ENCODE measurements around the gene RUNX1.

RUNX1 gene

DNA sequence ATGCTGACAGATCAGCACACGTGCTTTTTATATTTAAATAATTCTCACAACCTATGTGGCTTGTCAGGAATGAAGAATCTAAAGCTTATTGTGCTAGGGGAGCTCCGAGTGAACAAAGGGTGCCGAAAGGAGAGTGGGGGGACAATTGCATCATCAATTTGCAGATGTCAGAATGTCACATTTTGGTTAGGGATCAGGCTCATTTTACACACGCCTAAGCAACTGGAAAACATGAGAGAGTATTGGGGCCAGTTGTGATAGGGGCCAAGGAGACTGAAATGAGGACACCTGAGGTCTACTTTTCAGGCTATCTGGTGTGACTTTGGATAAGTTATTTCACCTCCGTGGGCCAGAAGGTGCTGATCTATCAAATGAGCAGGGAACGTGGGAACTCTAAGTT, 31.8 kb downstream of the RUNX1 start:
- FAIRE-seq: no peak
- DNase-seq (ENCODE audit: low spot score): no peak

DNA sequence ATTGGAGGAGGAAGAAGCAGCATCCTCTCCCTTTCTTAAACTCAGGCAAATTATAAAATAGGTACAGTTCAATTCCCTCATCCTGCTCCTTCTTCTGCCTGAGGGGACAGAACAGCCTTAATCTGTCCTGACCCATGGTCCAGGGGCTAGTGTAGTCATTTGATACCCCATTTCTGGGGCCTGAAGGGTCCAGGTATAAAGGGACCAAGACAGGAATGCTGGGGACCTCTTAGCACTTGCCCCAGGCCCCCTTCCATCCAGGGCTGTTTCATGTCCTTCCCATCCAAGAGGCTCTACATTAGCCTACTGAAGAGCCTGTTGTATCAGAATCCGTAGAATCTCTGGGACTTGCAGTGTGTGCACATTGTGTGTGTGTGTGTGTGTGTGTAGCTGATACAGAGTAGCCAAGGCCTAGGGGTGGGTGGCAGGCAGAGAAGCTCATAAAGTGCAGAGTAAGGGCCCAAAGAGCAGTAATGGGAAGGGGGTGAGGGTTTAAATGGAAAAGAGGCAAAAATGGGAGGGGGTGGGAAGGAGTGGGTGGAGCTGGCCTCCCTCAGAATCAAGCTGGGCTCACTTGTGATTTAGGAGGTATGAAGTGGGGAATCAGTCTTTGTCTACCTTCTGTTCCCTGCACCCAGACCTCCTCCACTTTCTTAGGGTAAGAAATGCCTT, 32.4 kb downstream of the RUNX1 start:
- no peak for FAIRE-seq
- DNase-seq (ENCODE audit: low spot score): no peak

DNA sequence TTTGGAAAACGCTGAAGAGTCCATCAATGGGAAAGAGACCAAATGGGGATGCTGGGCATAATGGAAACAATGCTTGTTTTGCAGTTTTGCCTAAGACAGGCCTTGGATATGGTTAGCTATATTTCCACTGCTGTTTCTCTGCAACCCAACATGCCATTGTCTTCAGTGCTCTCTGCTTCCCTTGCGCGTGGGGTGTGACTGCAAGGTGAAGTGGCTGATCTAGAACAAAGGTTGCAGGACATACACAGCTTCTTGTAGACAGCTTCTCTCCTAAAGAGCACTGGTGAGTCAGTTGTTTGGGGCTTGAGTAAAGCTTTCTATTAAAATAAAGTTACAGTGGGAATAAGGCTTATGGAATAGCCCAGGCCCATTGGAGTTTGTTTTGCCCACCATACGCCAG, 33.0 kb downstream of the RUNX1 start:
- DNase-seq (ENCODE audit: low spot score) (no peak), FAIRE-seq (no peak)

DNA sequence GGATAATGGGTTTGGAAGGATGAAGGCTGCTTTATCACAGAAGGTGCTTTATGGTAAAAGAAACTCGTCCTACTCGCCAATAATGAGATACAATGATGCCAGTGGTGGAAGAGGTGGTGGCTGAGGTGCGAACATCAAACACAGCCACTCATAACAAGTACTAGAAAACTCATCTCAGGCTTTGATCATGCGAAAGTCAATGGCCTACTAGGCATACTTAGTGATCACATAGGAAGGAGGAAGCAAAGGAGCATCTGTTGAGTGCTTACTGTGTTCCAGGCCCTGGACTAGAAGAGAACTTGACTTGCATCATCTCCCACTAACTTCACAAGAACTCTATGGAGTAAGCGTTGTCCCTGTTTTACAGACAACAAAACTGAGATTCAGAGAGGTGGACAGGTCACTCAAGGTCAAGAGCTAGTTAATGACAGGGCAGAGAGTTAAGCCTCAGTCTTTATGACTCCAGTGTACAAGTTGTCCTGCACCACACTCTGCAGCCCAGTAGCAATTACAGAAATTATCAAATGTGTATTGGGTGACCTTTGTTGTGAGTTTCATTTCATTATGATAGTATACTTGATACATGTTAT, 33.6 kb downstream of the RUNX1 start:
- DNase-seq (ENCODE audit: low spot score) (no peak), FAIRE-seq (no peak)

- FAIRE-seq (no peak), DNase-seq (ENCODE audit: low spot score) (no peak)
Observed at GRCh38 chr21:35014302-35015041, 34.6 kb downstream of the RUNX1 start.

DNA sequence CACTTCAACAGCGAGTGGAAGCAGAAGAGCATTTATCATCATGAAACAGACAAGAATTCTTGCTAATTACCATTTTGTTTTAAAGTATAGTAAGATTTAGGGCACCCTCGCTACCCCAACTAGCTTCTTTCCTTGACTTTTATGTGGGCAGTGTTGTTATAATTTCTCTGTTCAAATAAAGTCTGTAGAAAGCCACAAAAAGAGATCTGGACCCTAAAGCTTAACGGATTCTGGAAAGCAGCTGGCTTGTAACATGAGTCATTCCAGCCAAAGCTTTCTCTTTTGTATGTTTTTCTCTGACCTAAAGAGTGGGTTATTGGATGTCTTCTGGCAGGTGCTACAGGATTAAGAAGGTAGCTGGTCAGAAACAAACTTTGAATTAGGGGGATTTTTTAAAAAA, 37.4 kb downstream of the RUNX1 start:
- no peak for DNase-seq (ENCODE audit: low spot score)
- FAIRE-seq: no peak

DNA sequence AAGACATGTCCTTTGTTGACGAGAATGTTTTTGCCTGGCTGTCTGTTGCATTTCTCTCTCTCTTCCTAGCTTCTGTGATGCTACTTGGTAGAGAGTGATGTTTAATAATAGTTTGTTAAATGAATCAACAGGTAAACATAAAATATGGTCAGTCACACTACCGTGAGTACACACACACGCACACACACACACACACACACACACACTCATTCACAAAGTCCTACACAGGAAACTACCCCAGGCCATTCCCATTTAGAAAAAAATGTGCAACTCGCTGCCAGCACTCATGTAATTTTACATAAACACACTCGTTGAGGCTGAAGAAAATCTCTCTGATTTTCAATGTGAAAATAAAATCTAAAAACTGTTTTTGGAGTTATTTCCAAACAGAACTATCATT, 38.7 kb downstream of the RUNX1 start:
- FAIRE-seq: no peak
- DNase-seq (ENCODE audit: low spot score): no peak

DNA sequence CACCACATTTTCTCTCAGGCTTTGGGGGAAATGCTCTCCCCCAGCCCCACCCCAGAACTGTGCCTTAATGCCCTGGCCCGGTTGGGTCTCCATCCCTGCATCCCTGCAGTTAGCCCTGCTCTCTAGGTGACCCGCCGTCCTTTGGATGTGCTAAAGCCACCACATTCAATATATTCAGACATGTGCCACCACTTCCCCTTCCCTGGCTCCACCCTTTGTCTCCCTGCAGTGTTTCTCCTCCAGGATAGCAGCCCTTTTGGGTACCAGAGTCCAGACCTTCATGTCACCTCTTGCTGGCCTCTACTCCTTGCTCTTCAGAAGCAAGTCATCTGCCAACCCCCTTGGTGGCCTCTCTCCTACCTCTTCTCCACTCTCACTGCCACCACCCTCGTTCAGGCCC, 41.8 kb downstream of the RUNX1 start:
- FAIRE-seq (no peak), DNase-seq (ENCODE audit: low spot score) (no peak)

DNA sequence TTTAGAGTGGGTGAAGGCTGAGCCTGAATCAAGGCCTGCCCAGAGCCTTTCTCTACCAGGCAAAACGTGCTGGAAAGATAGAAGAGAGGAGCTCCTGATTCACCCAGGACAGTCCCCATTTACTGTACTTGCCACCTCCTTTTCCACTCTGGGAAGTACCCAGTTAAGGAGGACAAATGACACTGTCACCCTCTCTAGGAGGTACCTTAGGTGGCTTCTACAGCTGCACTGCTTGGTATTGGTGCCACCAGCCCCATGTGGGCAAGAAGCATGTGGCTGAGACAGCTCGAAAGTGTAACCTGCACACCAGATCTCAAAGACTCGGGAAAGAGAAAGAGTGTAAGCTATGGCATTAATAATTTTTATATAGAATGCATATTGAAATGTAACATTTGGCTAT, 42.3 kb downstream of the RUNX1 start:
- DNase-seq (ENCODE audit: low spot score): no peak
- FAIRE-seq: no peak

DNA sequence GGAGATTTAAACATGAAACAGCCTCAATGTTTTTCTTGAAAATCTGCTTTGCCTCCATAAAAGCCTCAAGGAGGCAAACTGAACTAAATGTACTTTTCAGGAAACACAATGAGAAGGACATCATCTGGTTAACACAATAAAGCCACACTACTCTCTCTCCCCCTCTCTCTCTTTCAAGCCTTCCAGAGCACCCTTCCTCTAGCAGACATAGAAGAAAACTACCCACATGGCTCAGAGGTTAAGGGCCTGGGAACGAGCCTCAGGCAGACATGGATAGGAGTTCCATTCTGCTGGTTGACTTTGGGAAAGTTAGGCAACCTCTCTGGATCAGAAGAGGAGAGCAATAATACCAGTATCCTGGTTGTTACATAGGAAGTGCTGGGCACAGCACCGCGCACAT, 42.9 kb downstream of the RUNX1 start:
- FAIRE-seq (no peak), DNase-seq (ENCODE audit: low spot score) (no peak)

- DNase-seq (ENCODE audit: low spot score) (no peak), FAIRE-seq (no peak)
Observed at GRCh38 chr21:35005560-35006224, 43.4 kb downstream of the RUNX1 start.

DNA sequence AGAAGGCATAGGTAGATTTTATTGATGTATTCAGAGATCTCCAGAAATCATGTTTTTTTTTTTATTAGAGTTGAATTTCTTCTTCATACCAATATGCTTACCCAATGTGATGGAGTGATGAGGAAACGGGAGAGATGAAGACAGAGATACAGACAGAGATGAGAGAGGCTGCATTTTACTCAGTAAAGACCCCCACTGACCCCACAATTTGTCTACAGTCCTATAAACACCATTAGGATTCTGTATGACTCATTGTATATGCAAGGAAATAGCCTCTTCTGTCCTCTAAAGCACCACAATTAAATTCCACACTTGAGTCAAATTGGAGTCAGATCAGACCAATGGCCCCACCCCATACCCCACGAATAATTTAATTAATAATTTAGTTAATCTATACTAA, 44.0 kb downstream of the RUNX1 start:
- DNase-seq (ENCODE audit: low spot score) (no peak), FAIRE-seq (no peak)

- DNase-seq (ENCODE audit: low spot score): no peak
- FAIRE-seq: no peak
Observed at GRCh38 chr21:35004314-35004713, 44.8 kb downstream of the RUNX1 start.

DNA sequence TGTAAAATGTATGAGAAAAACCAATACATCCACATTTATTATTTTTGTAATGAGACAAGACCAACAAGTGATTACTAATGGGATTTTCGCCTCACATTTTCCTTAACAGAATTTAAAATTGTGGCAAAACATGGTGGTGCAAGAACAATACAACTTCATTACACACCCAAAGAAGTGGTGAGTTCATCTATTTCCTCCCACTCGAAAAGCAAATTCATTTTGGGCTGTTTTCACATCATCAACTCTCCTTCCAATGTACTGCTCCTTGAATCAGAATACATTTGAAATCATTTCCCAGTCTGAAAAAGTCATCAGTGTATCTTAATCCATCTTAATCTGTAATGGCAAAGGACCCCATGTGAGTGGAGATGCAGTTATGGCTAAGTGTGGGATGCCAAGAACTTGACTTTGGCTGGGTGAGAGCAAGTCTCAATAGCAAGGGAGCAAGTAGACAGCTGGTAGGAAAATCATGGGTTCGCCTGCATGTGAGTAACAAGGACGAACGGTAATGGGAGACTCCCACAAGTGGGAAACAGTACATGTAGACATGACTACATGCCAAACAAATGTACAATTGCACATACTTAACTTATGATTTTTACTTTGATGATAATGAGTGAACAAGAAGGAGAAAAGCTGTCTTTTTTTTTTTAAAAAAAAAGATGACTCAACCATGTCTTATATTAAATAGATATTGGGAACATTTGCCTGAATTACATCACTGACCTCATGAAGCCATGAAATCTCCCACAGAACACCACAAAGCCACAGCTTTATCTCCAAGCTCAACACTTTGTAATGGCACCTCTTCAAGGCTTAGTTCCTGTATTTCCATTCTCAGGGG, 46.0 kb downstream of the RUNX1 start:
- FAIRE-seq (no peak), DNase-seq (ENCODE audit: low spot score) (no peak)

GRCh38 chr21:34999397-34999941, 49.6 kb downstream of the RUNX1 start:
- no peak for DNase-seq (ENCODE audit: low spot score)
- no peak for FAIRE-seq

- FAIRE-seq: no peak
Observed at GRCh38 chr21:34998176-34998575, 50.9 kb downstream of the RUNX1 start.

DNA sequence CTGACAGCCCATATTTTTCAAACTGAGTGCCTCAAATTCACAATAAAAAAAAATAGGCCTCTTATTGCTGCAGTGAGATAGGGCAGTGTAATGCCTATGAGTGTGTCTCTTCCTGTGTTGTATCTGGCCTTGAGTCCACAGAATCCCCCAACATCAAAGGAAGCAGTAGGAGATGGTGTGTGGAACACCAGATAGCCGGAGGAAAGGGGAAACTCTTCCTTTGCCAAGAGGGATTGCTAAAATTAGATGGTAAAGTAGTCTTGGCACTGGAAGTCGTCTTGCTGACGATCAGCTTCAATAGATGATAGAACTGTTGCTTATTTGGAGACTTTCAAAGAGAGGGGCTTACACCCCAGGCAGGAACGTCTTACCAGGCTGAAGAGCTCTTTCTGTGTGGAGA, 51.8 kb downstream of the RUNX1 start:
- no peak for FAIRE-seq

More at GRCh38 chr21:34998176-34998575, 50.9 kb downstream of the RUNX1 start:
- DNase-seq (ENCODE audit: low spot score): no peak

DNA sequence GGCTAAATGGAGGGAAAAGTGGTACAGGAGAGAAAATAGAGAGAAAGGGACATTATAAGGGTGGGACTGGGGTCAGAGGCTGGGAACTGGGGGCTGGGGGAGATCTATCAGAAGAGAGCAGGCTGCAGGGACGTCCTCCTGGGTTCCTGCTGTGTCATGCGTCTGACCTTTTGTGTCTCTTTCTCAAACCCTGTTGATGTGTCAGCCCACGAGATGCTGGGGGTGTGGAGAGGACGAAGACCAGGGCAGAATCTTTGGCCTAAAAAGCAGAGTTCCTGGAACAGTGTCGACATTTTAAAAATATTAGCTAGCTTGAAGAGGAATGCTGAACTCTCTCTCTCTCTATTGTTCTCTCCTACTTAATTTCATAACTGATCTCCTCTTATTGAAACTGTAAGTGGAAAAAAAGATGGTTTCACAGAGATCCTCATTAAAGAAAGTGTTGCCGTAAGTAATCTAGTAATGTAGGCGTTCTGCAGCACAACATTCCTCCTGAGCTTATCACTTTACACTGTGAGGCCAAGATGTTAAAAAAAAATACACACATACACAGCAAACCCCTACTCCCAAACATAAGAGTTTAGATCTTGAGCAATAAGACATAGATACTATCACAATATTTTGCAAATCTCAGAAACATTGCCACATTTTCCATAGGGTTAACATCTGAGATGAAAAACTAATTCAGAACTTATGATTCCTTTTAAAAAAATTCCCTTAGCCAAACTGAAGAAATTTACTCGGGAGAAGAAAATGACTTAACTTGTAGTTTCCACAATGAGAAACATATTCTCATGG, 52.6 kb downstream of the RUNX1 start:
- DNase-seq (ENCODE audit: low spot score) (no peak), FAIRE-seq (no peak)

More for the DNA sequence above, 51.8 kb downstream of the RUNX1 start:
- no peak for DNase-seq (ENCODE audit: low spot score)

DNA sequence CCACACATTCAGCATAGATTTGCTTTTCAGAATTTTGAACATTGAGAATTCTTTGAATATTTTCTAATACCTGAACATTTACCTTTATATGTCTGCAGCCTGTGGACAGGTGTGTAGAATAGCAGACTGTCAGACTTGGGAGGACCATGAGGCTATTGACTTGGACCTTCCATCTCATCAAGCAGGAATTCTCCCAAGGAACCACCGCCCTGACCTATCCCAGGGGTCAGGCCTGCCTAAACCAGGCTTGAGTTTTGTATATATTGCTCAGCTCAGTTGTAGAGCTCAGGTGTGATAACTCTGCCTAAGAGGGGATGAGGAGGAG, 53.2 kb downstream of the RUNX1 start:
- FAIRE-seq (no peak), DNase-seq (ENCODE audit: low spot score) (no peak)
